GM18502 (cell line): ENCODE measurements around the gene CACNA1A.

ENCODE experiments used
- ATAC-seq: cut with Tn5 transposase; IDR thresholded peaks from one replicate; pipeline ENCODE4 v1.9.1; 2021; ENCODE audit warnings: mild to moderate bottlenecking; ENCODE audit not compliant: unreplicated experiment, poor library complexity

The CACNA1A gene

GRCh38 chr19:13319526-13319925 lies 186.8 kb downstream of the CACNA1A start:
- no peak for ATAC-seq

- no peak for ATAC-seq
These were observed 188.1 kb downstream of the CACNA1A start for GRCh38 chr19:13318190-13318589.

GRCh38 chr19:13315495-13315894 lies 190.8 kb downstream of the CACNA1A start:
- no peak for ATAC-seq

- ATAC-seq = no peak
These were observed 191.5 kb downstream of the CACNA1A start for GRCh38 chr19:13314761-13315160.

GRCh38 chr19:13313875-13314274 lies 192.4 kb downstream of the CACNA1A start:
- ATAC-seq = no peak

- ATAC-seq = no peak
These were observed 196.4 kb downstream of the CACNA1A start for GRCh38 chr19:13309864-13310263.

GRCh38 chr19:13303381-13304129 lies 202.7 kb downstream of the CACNA1A start:
- no peak for ATAC-seq

- no peak for ATAC-seq
These were observed 203.6 kb downstream of the CACNA1A start for GRCh38 chr19:13302526-13303270.

GRCh38 chr19:13301627-13302334 lies 204.5 kb downstream of the CACNA1A start:
- no peak for ATAC-seq

- ATAC-seq = no peak
These were observed 205.8 kb downstream of the CACNA1A start for GRCh38 chr19:13300421-13301030.

- ATAC-seq = no peak
These were observed 206.4 kb downstream of the CACNA1A start for GRCh38 chr19:13299838-13300237.

GRCh38 chr19:13298565-13299481 lies 207.5 kb downstream of the CACNA1A start:
- ATAC-seq = no peak

GRCh38 chr19:13297023-13297422 lies 209.3 kb downstream of the CACNA1A start:
- ATAC-seq = no peak

- no peak for ATAC-seq
These were observed 211.3 kb downstream of the CACNA1A start for GRCh38 chr19:13294812-13295567.

GRCh38 chr19:13291913-13292312 lies 214.4 kb downstream of the CACNA1A start:
- ATAC-seq = no peak

- no peak for ATAC-seq
These were observed 215.5 kb downstream of the CACNA1A start for GRCh38 chr19:13290741-13291140.

GRCh38 chr19:13289295-13289694 lies 217.0 kb downstream of the CACNA1A start:
- no peak for ATAC-seq

- no peak for ATAC-seq
These were observed 219.9 kb downstream of the CACNA1A start for GRCh38 chr19:13286195-13286985.
